Cardiac fibroblast (primary cell): Measurements from ENCODE around the gene SECISBP2.
A peak's percentile ranks its signal among the peaks of the same experiment; 100 is the strongest.

ENCODE experiments used
- DNase-seq, 2 donors: peaks; one replicate each; pipeline versions ENCODE4 v3.0.0 to v3.0.0-alpha.2; 2010; ENCODE audit warnings: low read depth in 2 of 2
- H3K4me3 ChIP-seq, 2 donors: replicated peaks in 1 of 2; 1 replicate in 1 of 2; 2 replicates in 1 of 2; pipeline ENCODE4 v1.5.1; 2011; ENCODE audit warnings: low read depth in 2 of 2, low read length in 2 of 2, mild to moderate bottlenecking in 2 of 2, moderate library complexity in 1 of 2
- CTCF ChIP-seq: IDR thresholded peaks from one replicate; pipeline ENCODE4 v1.5.1; 2011; ENCODE audit warnings: low read depth, mild to moderate bottlenecking, low read length, inconsistent platforms

Gene SECISBP2

GRCh38 chr9:89352874-89353649 lies 34.8 kb downstream of the SECISBP2 start:
- no peak for DNase-seq
- TF ChIP-seq CTCF, result no peak
- H3K4me3 ChIP-seq, result no peak overlapping the region

GRCh38 chr9:89353989-89354388 lies 35.7 kb downstream of the SECISBP2 start:
- no peak for TF ChIP-seq CTCF
- no peak overlapping the region for H3K4me3 ChIP-seq
- DNase-seq, result peak in 1 of 2 donors; percentile 4

- no peak for DNase-seq
- no peak for TF ChIP-seq CTCF
- no peak overlapping the region for H3K4me3 ChIP-seq
These were observed 36.2 kb downstream of the SECISBP2 start for GRCh38 chr9:89354471-89354870.

- no peak for DNase-seq
These were observed 38.5 kb downstream of the SECISBP2 start for GRCh38 chr9:89356782-89357181.

GRCh38 chr9:89357331-89358197 lies 39.3 kb downstream of the SECISBP2 start:
- TF ChIP-seq CTCF, result no peak
- no peak for DNase-seq
- no peak overlapping the region for H3K4me3 ChIP-seq

More at GRCh38 chr9:89356782-89357181, 38.5 kb downstream of the SECISBP2 start:
- no peak for TF ChIP-seq CTCF
- no peak overlapping the region for H3K4me3 ChIP-seq

GRCh38 chr9:89358376-89358916 lies 40.1 kb downstream of the SECISBP2 start:
- no peak overlapping the region for H3K4me3 ChIP-seq
- TF ChIP-seq CTCF, result no peak
- DNase-seq, result no peak
